IMR-90 (cell line): Measurements from ENCODE around the gene C20orf202. TPM values are rescaled to one million over a fixed set of nuclear protein-coding genes. Genes with fewer than 3 reads are reported as not detected.

ENCODE experiments used
- ATAC-seq: fragments of 200-7000 bp; cut with Tn5 transposase; 2 replicates; pipeline ENCODE4 v1.9.1; 2020; ENCODE audit warnings: low read depth, mild to moderate bottlenecking, moderate library complexity
- BruUV-seq: library from RNA; stranded (reverse); fragments of 400-500 nt; replicated peaks from 2 replicates; lab custom pipeline; 2021; lab: Mats Ljungman, UMichigan
- CTCF ChIA-PET: fragments of 300-600 bp; formaldehyde crosslinking; extraction: SDS; loops from one replicate; lab custom pipeline; 2021; ENCODE audit warnings: antibody characterized with exemption; lab: Yijun Ruan, JAX
- POLR2A ChIA-PET: fragments of 300-600 bp; sonication (Branson Sonifier 250); formaldehyde crosslinking; loops from one replicate; lab custom pipeline; 2022; ENCODE audit warnings: antibody characterized with exemption; ENCODE audit not compliant: unreplicated experiment; lab: Charles Lee
- DNase-seq: peaks from one replicate; pipeline ENCODE4 v3.0.0; 2013
- H2AFZ ChIP-seq: replicated peaks from 2 replicates; pipeline ENCODE3; 2013; ENCODE audit warnings: low read length, mild to moderate bottlenecking; ENCODE audit not compliant: poor library complexity
- H2AK5ac ChIP-seq: 2 replicates; pipeline ENCODE4 v1.6.1; 2013; ENCODE audit warnings: low read depth, low read length, inconsistent platforms
- H2AK9ac ChIP-seq: replicated peaks from 2 replicates; pipeline ENCODE3; 2013; ENCODE audit warnings: mild to moderate bottlenecking, low read depth, low read length, moderate library complexity; ENCODE audit not compliant: poor library complexity
- H2BK120ac ChIP-seq: 2 replicates; pipeline ENCODE4 v1.6.1; 2013; ENCODE audit warnings: low read depth, low read length, inconsistent platforms
- H2BK15ac ChIP-seq: 3 replicates; pipeline ENCODE4 v1.6.1; 2013; ENCODE audit warnings: low read depth, low read length, inconsistent platforms
- H2BK20ac ChIP-seq: 2 replicates; pipeline ENCODE4 v1.6.1; 2013; ENCODE audit warnings: low read depth, mild to moderate bottlenecking, inconsistent platforms, low read length, moderate library complexity
- H2BK5ac ChIP-seq: 2 replicates; pipeline ENCODE4 v1.6.1; 2013; ENCODE audit warnings: mild to moderate bottlenecking, low read depth, low read length, inconsistent platforms; ENCODE audit not compliant: poor library complexity, severe bottlenecking
- H3K14ac ChIP-seq: replicated peaks from 2 replicates; pipeline ENCODE4 v1.6.1; 2013; ENCODE audit warnings: low read depth, low read length, inconsistent platforms
- H3K18ac ChIP-seq: 2 replicates; pipeline ENCODE4 v1.6.1; 2013; ENCODE audit warnings: low read depth, low read length, control low read depth
- H3K23ac ChIP-seq: 2 replicates; pipeline ENCODE4 v1.6.1; 2013; ENCODE audit warnings: low read depth, low read length, inconsistent platforms
- H3K27ac ChIP-seq: 2 replicates; pipeline ENCODE4 v1.5.1; 2013; ENCODE audit warnings: mild to moderate bottlenecking, control low read depth, low read length; ENCODE audit not compliant: insufficient read depth
- H3K27me3 ChIP-seq: 2 replicates; pipeline ENCODE4 v1.6.1; 2013; ENCODE audit warnings: low read length; ENCODE audit not compliant: control insufficient read depth, insufficient read depth
- H3K36me3 ChIP-seq: 2 replicates; pipeline ENCODE4 v1.6.1; 2013; ENCODE audit warnings: low read length, mixed read lengths; ENCODE audit not compliant: control insufficient read depth, insufficient read depth
- H3K4ac ChIP-seq: 2 replicates; pipeline ENCODE4 v1.6.1; 2013; ENCODE audit warnings: low read depth, low read length, inconsistent platforms
- H3K4me1 ChIP-seq: 2 replicates; pipeline ENCODE4 v1.6.1; 2013; ENCODE audit warnings: low read length, mixed read lengths; ENCODE audit not compliant: control insufficient read depth, insufficient read depth
- H3K4me2 ChIP-seq: 2 replicates; pipeline ENCODE4 v1.6.1; 2013; ENCODE audit warnings: low read depth, mild to moderate bottlenecking, control low read depth, low read length, moderate library complexity
- H3K4me3 ChIP-seq: 2 replicates; pipeline ENCODE4 v1.5.1; 2013; ENCODE audit warnings: low read depth, mild to moderate bottlenecking, control low read depth, low read length, moderate library complexity; ENCODE audit not compliant: insufficient read depth
- H3K56ac ChIP-seq: 2 replicates; pipeline ENCODE4 v1.6.1; 2013; ENCODE audit warnings: low read length, inconsistent platforms; ENCODE audit not compliant: insufficient read depth; ENCODE audit errors: extremely low read depth
- H3K79me1 ChIP-seq, 2 experiments: 2 replicates each; pipeline ENCODE4 v1.6.1; 2013; ENCODE audit warnings: low read length in 2 of 2, inconsistent platforms in 1 of 2, low read depth in 1 of 2
- H3K9ac ChIP-seq: 2 replicates; pipeline ENCODE4 v1.6.1; 2013; ENCODE audit warnings: low read depth, low read length, control low read depth
- H3K9me1 ChIP-seq: 2 replicates; pipeline ENCODE4 v1.6.1; 2013; ENCODE audit warnings: low read length, inconsistent platforms; ENCODE audit not compliant: insufficient read depth
- H3K9me3 ChIP-seq: 2 replicates; pipeline ENCODE4 v1.6.1; 2013; ENCODE audit warnings: low read length; ENCODE audit not compliant: control insufficient read depth, insufficient read depth
- H4K20me1 ChIP-seq: 2 replicates; pipeline ENCODE4 v1.6.1; 2013; ENCODE audit warnings: low read length, inconsistent platforms; ENCODE audit not compliant: insufficient read depth
- H4K5ac ChIP-seq: 2 replicates; pipeline ENCODE4 v1.6.1; 2013; ENCODE audit warnings: mild to moderate bottlenecking, low read depth, low read length, control low read depth
- H4K8ac ChIP-seq, 2 experiments: 2 replicates each; pipeline ENCODE4 v1.6.1; 2013; ENCODE audit warnings: low read depth in 2 of 2, low read length in 2 of 2, control low read depth in 1 of 2, inconsistent platforms in 1 of 2
- H4K91ac ChIP-seq: 2 replicates; pipeline ENCODE4 v1.6.1; 2013; ENCODE audit warnings: low read depth, low read length, inconsistent platforms; ENCODE audit not compliant: insufficient read depth
- MAZ ChIP-seq: IDR thresholded peaks from 2 replicates; pipeline ENCODE4 v1.6.1; 2012; ENCODE audit warnings: low read depth, mild to moderate bottlenecking, low read length, improper control_type of control experiment, moderate library complexity, borderline replicate concordance
- WGBS, 2 experiments: methylation state at CpG; one replicate each; pipeline versions ENCODE4 v1.1.5 to v1.1.7; 2013; ENCODE audit warnings: missing lambda C conversion rate in 2 of 2; ENCODE audit not compliant: insufficient read length in 1 of 2; ENCODE audit errors: extremely low coverage in 2 of 2; 5-methylcytosine and 5-hydroxymethylcytosine counted together
- dilution Hi-C: fragments of 300-500 bp; cut with HindIII; formaldehyde crosslinking; loops from one replicate; pipeline ENCODE4 v1.14.3; 2018; ENCODE audit warnings: low sequenced_read_pairs; ENCODE audit not compliant: unreplicated experiment
- in situ Hi-C: fragments of 300-500 bp; cut with MboI; formaldehyde crosslinking; loops from 3 replicates; pipeline ENCODE4 v1.14.3; 2019; ENCODE audit warnings: low sequenced_read_pairs, inconsistent platforms, mixed read lengths
- intact Hi-C: fragments of 100-400 bp; cut with micrococcal nuclease; formaldehyde crosslinking; loops from 2 replicates; pipeline ENCODE4 v1.10.0; 2022
- polyA plus RNA-seq, 3 experiments: library from polyadenylated mRNA; depleted of rRNA; stranded (reverse); fragments of >200 nt; gene quantifications; 2 replicates each; pipeline ENCODE4 v1.2.3, GENCODE V29; 2012; ENCODE audit warnings: low replicate concordance in 1 of 3
- total RNA-seq: library from RNA; depleted of rRNA; stranded (reverse); fragments of >200 nt; gene quantifications from 2 replicates; pipeline ENCODE4 v1.2.3, GENCODE V29; 2012

Gene C20orf202
- total and polyA plus RNA-seq, 2 of the 4 experiments (the other 2 are of a cell fraction): not detected

- ChIA-PET CTCF (no interaction called here), POLR2A (no interaction called here)
- Histone ChIP-seq H3K79me1 (no peaks in the 10 kb centered on the region), H2BK5ac (no peak overlapping the region), H4K91ac (no peak overlapping the region), H3K14ac (no peak overlapping the region), H2BK15ac (no peak overlapping the region), H3K27ac (no peak overlapping the region), H3K23ac (no peak overlapping the region), H2AK9ac (peak overlapping the region; percentile 19), H3K56ac (no peak overlapping the region), H2BK120ac (no peak overlapping the region), H2AFZ (peak overlapping the region; percentile 15), H3K27me3 (no peaks in the 10 kb centered on the region), H3K4me3 (no peak overlapping the region), H3K9ac (no peak overlapping the region), H2BK20ac (no peak overlapping the region), H4K8ac (no peak overlapping the region), H3K4me1 (no peaks in the 10 kb centered on the region), H4K20me1 (peaks cover 22% of the 10 kb centered on the region; the same call in 1 of the 2 replicates), H2AK5ac (no peak overlapping the region), H3K9me3 (no peaks in the 10 kb centered on the region), H3K4me2 (no peak overlapping the region), H3K4ac (no peak overlapping the region), H3K36me3 (peaks cover 44% of the 10 kb centered on the region), H4K5ac (no peak overlapping the region), H3K18ac (no peak overlapping the region), H3K9me1 (peaks cover 22% of the 10 kb centered on the region)
- DNase-seq: no peak
- TF ChIP-seq MAZ: no peak
- intact Hi-C loops (no loop called here), dilution Hi-C loops (no loop called here), in situ Hi-C loops (no loop called here)
- no TSS peak for BruUV-seq
- no CpG with 5 or more reads among the region's 5 CpGs for WGBS, 2 experiments
- no peak for ATAC-seq
Measured at GRCh38 chr20:1169224-1169623, 34.0 kb upstream of the C20orf202 start.
